PC-9 (cell line): ENCODE results near the gene MAPKBP1.

Source experiments
- EZH2 ChIP-seq: fragments of 200-600 bp; sonication (generic); IDR thresholded peaks from 2 replicates; pipeline ENCODE4 v1.8.0; 2017; ENCODE audit warnings: antibody characterized with exemption, low read depth
- TF ChIP-seq, protein P1 (sequence below): fragments of 200-600 bp; sonication (generic); conservative IDR thresholded peaks from 2 replicates; pipeline ENCODE4 v1.6.1; 2017; ENCODE audit warnings: mixed run types, antibody characterized with exemption, mild to moderate bottlenecking, moderate library complexity

DNA sequence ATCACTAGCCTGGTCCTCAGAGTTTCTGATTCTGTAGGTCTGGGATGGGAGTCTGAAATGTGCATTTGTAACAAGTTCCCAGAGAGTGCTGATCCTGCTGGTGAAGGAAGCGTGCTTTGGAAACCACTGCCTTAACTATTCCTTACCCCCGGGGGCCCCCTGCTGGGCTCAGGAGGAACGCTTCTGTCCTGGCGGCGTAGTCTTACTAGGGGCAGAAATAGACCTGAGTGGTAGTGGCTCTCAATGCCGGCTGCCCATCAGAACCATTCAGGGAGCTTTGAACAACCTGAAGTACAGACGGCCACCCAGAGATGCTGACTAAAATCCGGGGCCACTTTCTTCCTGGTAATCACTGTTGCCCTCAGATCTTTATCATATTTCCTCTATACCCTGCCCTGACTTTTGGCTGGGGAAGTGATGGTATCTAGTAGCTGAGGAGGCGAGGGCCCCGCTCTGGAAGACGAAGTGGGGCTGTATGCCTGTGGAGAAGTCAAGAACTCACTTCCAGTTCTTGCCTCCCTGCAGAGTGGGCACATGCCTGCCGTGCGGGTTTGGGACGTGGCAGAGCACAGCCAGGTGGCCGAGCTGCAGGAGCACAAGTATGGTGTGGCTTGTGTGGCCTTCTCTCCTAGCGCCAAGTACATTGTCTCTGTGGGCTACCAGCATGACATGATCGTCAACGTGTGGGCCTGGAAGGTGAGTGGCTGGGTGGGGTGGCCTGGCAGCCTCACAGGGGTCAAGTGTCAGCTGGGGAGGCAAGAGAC is 37.3 kb downstream of the MAPKBP1 start:
- no peak for TF ChIP-seq EZH2
- TF ChIP-seq, protein P1, sequence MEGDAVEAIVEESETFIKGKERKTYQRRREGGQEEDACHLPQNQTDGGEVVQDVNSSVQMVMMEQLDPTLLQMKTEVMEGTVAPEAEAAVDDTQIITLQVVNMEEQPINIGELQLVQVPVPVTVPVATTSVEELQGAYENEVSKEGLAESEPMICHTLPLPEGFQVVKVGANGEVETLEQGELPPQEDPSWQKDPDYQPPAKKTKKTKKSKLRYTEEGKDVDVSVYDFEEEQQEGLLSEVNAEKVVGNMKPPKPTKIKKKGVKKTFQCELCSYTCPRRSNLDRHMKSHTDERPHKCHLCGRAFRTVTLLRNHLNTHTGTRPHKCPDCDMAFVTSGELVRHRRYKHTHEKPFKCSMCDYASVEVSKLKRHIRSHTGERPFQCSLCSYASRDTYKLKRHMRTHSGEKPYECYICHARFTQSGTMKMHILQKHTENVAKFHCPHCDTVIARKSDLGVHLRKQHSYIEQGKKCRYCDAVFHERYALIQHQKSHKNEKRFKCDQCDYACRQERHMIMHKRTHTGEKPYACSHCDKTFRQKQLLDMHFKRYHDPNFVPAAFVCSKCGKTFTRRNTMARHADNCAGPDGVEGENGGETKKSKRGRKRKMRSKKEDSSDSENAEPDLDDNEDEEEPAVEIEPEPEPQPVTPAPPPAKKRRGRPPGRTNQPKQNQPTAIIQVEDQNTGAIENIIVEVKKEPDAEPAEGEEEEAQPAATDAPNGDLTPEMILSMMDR: peak; percentile 78
